ENCODE measurements around the gene MACROD2.
"Not testable (repeated sequence)": the region's sequence is repeated elsewhere in the genome, so short reads cannot be mapped to it uniquely, and the experiment has no call there.

The MACROD2 gene

GRCh38 chr20:15146948-15147347, 1151.6 kb downstream of the MACROD2 start:
- no peak for DNase-seq

DNA sequence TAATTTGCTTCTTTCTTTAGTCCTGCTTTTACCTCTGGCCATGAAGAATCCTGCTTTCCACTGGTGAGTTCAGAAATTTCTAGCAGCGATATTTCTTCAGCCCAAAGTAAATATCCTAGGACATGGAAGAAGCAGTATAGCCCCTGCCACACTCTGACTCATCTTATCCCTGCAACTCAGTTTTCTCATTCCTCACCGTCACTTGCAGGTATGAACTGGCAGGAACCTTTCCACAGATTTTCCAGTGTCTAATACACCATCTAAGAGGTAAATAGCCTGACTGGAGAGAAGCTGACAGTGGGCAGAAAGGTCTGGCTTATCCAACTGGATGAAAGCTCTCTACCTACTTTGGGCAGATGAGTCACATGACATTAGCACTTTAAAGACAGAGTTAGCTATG, 1158.8 kb downstream of the MACROD2 start:
- DNase-seq = no peak

GRCh38 chr20:15155848-15156401, 1160.6 kb downstream of the MACROD2 start:
- no peak for DNase-seq

DNA sequence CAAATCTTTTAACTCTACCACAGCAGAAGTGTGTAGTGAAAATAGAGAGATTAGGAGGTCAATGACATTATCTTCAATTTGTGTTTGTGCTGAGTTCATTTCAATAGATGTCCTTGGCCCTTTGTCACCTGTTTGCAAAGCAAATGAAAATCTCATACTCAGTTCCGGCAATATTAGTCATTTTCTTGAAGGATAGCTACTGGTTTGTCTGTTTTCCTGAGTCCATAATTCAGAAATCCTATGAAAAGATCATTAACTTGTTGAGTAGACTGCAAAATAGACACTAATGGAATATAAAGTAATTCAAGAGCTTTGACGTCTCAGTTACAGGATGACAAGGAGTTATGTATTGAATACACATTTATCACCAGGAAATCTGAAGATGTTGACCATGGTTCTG, 1163.2 kb downstream of the MACROD2 start:
- no peak for DNase-seq

DNA sequence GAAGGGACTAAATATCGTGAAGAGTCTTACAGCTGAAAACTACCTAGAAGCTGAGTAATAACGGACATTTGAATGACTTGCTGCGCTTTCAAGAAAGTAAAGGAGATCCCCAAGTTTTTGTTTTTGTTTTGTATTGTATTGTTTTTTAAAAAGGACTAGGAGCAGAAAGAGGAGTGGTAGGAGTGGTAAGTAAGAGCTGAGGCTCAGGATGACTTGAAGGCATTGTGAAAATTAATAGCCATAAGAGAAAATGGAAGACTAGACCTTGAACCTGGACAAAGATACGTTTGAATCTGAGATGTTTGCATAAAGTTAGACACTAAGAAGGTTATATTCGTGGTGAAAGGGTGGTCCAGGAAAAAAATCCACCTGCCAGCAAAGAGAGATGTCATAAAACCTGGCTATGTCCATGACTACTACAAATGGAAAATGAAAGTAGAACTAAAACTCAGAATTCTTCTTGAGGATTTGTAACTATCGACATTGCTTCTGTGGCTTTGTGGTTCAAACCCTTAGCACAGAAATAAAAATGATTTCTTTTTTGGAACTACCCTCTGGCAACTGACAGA, 1166.8 kb downstream of the MACROD2 start:
- no peak for DNase-seq

- no peak for DNase-seq
Measured at GRCh38 chr20:15163632-15164031, 1168.3 kb downstream of the MACROD2 start.

DNA sequence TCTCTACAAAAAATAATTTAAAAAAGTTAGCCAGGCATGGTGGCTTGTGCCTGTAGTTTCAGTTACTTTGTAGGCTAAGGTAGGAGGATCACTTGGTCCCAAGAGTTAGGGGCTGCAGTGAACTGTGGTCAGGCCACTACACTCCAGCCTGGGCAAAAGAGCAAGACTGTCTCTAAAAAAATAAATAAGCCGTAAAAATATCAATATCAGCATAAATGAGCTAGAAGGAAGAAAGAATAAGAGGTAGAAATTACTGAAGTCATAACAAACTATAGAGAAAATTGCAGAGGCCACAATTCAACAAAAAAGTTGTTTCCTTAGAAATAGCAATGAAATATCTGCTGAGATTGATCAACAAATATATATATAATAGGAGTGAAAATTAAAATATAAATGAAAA, 1169.4 kb downstream of the MACROD2 start:
- no peak for DNase-seq

DNA sequence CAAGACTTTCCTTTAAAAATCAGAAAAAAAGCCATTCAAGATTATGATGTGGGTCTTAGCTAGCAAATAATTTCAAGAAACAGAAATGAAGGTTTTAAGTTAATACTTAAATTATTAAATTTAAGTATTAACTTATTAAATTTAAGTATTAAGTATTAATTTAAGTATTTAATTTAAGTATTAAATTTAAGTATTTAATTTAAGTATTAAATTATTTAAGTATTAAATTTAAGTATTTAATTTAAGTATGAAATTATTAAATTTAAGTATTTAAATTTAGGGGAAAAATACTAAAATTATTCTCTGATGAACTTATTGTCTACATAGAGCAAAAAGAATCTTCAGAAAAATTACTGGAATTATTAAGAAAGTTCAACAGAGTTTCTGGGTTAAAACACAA, 1171.4 kb downstream of the MACROD2 start:
- no peak for DNase-seq

DNA sequence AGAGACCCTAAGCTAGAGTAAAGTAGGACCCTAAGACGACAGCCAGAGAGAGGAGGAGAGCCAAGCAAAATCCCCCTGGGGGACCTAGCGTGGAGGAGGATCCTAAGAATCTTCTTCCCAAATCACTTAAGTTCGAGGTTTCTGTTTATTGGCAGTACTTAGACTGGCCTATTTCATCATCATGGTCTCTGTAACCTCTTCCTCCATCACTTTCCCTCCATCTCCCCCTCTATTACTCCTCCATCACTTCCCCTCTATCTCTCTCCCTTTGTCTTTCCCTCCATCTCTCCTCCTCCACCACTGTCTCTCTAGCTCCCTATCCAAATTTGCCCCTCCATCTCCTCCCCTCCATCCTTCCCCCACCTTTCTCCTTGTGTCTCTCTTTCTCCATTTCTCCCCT, 1175.7 kb downstream of the MACROD2 start:
- DNase-seq = no peak

DNA sequence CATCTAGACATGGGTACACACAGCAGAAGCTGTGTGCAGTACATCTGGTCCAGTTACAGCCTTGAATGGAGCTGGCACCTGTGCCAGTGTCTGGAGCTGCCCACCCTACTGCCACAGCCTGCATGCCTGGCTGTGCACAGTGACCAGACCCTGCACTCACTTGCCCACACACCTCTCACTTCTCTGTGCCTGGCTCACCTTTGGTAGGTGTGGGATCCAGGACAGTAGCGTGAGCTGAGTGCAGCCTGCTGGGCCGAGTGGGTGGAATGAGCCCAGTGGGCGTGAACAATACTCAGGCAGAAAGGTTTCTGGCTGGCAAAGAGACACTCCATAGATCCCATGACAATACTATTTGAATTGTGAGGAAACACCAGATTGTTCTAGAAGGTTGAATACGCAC, 1181.6 kb downstream of the MACROD2 start:
- no peak for DNase-seq

- DNase-seq = no peak
Measured at GRCh38 chr20:15178581-15178980, 1183.3 kb downstream of the MACROD2 start.

- DNase-seq = no peak
Measured at GRCh38 chr20:15179381-15179780, 1184.1 kb downstream of the MACROD2 start.

DNA sequence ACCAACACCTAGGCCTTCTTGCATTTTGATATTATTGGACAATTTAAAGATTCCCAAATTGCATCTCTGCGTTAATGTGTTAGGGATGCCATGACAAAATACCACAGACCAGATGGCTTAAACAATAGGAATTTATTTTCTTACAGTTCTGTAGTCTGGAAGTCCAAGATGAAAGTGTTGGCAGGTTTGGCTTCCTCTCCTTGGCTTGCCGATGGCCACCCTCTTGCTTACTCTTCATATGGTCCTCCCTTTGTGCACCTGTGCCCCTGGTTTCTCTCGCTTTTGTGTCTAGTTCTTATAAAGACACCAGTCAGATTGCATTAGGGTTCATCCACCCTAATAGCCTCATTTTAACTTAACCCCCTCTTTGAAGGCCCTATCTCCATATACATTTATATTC, 1184.5 kb downstream of the MACROD2 start:
- no peak for DNase-seq

GRCh38 chr20:15185322-15185721, 1190.0 kb downstream of the MACROD2 start:
- no peak for DNase-seq

- no peak for DNase-seq
Measured at GRCh38 chr20:15185913-15186312, 1190.6 kb downstream of the MACROD2 start.

DNA sequence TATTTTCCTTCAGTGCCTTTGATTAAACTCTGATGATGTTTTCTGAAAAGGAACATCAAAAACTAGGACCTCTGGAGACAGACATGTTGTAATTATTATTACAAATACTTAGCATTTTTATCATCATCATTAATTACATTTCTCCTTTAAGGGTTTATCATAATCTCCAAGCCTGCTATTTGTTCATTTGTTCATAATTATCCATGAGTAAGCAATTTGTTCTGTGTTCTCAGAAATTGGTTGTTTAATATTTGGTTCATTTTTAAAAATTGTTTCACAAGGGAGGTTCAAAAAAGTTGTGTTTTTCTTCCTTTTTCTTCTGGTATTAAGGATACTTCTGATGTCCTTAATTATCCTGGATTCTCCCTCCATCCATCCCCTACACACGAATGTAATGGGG, 1192.3 kb downstream of the MACROD2 start:
- no peak for DNase-seq

GRCh38 chr20:15188415-15188814, 1193.1 kb downstream of the MACROD2 start:
- DNase-seq = no peak

- DNase-seq = no peak
Measured at GRCh38 chr20:15191082-15191723, 1195.9 kb downstream of the MACROD2 start.

- no peak for DNase-seq
Measured at GRCh38 chr20:15195378-15195777, 1200.1 kb downstream of the MACROD2 start.

DNA sequence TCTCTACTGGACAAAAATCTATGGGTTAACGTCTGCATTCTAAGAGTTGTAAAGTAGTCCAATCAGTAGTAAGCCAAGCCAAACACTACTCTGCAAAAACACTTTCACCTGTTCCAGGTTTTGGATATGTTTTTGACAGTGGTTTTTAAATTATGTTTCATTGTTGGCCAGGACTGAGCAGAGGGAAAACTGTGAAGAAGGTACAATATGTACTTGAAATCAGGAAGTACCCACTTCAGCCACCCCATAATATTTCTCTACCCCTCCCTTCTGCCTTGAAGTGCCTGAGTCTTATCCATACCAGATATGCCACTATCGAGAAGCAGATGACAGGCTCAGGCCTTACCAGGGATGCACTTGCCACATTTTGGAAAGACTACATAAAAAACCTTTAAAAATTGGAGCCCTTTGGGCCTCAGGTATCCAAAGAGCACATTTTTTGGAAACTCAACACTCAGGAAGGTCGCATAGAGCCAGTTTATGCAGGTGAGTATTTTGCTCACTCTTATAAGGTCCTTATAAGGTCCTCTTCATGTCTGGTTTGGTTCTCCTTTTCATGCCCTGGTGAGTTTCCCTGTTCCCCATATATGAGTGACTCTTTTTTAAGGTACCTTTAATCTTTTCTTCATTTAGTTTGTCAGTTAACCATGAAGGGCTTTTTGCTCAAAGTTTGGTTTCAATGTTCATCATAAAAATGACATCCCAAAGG, 1201.4 kb downstream of the MACROD2 start:
- no peak for DNase-seq

- not testable (repeated sequence) for DNase-seq
Measured at GRCh38 chr20:15198017-15198416, 1202.7 kb downstream of the MACROD2 start.

- DNase-seq = no peak
Measured at GRCh38 chr20:15199698-15200097, 1204.4 kb downstream of the MACROD2 start.

GRCh38 chr20:15200147-15200565, 1204.8 kb downstream of the MACROD2 start:
- DNase-seq = no peak

GRCh38 chr20:15201602-15202001, 1206.3 kb downstream of the MACROD2 start:
- DNase-seq = no peak

All from stimulated activated CD4-positive, alpha-beta T cell treated with anti-CD3 and anti-CD28 coated beads, Interleukin-12 subunit alpha, Interleukin-12 subunit beta, amount 100 ng/mL, for 4 hours (primary cell).